AG20443 (cell line): ENCODE data around the gene TRIP13.

Experiments
- DNase-seq: peaks from one replicate; pipeline ENCODE4 v3.0.0; 2012; ENCODE audit warnings: low spot score, mixed read lengths

Gene TRIP13

DNA sequence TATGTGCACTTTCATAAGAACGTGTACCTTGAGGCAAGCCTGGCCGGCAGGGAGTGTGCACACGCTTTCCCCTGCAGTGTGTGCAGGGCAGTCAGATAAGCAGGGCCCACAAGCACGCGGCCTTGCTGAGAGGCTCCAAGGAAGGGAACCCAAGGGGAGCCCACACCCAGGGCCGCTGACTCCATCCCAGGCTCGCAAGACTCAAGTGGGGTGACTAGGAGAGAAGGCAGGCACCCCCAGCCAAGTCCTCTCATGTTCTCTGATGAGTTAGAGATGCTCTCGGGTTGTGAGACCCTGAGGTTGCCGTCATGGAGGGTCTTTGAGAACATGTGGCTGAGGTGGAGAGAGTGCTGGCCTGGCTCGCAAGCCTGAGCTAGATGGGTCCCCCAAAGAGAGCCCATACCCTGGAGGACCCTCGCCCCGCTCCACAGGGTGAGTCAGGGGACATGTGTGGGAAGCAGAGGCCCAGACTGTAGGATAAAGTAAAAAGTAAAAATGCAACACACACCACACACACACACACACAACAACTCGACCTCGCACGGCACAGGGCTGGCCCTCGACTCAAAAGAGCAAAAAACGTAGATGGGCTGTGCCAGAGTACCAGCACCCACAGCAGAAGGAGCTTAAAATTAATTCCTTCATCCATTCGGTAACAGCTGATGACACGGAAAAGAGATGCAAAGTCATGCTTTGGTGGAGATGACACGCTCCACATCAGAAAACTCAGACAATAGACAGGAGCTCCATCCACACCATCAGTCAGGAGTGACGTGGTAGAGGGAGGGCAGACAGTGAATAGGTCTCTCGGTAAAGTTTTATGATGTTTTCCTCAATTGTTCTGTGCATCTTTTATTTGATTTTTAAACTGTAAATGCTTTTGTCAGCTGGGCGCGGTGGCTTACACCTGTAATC lies 61.1 kb downstream of the TRIP13 start:
- DNase-seq = no peak

- no peak for DNase-seq
Measured at GRCh38 chr5:955886-956761, 63.4 kb downstream of the TRIP13 start.

DNA sequence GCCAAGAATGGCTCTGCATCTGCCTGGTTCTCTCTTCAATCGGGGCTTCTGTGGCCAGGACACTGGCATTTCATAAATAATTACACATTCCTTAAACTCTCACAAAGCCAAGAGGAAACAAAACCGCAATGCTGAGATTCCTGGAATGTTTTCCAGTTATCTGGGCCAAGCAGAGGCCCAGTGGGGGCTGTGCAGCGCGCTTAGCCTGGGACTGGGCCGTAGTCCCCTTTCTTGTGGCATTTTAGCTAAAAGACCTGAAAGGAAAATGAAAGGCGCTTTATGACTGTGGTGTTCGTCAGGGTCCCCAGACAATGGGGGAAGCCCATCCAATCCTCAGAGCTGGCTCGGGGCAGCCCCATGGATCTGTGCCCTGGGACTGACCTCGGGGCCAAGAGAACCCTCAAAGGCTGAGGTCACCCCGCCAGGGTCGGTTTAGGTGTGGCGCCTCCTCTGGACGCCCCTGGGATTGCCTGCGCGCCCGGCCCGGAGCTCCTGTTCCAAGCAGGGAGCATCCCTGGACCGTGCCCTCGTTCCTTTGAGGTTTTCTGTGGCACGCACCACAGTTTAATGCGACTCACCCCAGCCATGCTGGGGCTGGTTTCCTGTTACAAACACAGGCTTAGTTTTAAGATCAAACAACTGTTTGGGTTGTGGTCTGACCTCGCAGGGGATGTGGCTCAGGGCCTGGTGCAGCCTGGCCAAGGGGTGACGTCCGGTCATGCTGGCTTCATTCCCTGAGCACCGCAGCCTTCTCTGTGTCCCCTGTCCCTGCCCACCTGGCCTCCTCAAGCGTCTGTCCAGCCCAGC lies 64.5 kb downstream of the TRIP13 start:
- peak; percentile 86 for DNase-seq

DNA sequence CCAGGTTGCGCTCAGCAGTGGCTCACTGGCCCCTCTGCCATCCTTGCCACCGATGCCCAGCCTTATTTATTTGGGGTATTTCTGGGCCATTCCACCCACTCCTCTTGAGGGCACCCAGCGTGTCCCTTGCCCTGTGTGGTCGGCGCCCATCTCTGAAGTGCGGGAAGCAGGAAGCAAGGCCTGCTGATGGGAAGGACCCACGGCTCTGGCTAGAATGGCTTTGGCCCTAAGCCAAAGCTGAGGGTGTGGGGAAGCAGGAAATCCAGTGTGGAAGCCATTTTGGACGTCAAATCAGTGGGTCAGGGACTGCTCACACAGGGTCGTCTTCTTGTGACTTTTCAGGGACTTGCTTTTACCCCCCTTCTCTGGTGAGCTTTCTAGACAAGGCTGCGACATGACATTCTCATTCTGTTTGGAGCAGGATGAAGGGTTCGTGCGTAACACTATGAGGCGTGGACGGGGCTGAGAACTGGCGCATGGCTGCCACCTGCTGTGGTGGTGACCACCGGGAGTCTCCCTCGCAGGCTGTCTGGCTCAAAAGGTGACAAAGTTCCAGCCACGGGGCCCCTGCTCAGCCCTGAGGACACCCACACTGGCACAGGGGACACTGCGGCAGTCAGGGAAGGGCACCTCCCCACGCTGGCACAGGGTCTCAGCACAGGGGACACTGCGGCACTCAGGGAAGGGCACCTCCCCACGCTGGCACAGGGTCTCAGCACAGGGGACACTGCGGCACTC lies 65.2 kb downstream of the TRIP13 start:
- DNase-seq = no peak

GRCh38 chr5:958701-959571 lies 66.3 kb downstream of the TRIP13 start:
- peak; percentile 45 for DNase-seq

DNA sequence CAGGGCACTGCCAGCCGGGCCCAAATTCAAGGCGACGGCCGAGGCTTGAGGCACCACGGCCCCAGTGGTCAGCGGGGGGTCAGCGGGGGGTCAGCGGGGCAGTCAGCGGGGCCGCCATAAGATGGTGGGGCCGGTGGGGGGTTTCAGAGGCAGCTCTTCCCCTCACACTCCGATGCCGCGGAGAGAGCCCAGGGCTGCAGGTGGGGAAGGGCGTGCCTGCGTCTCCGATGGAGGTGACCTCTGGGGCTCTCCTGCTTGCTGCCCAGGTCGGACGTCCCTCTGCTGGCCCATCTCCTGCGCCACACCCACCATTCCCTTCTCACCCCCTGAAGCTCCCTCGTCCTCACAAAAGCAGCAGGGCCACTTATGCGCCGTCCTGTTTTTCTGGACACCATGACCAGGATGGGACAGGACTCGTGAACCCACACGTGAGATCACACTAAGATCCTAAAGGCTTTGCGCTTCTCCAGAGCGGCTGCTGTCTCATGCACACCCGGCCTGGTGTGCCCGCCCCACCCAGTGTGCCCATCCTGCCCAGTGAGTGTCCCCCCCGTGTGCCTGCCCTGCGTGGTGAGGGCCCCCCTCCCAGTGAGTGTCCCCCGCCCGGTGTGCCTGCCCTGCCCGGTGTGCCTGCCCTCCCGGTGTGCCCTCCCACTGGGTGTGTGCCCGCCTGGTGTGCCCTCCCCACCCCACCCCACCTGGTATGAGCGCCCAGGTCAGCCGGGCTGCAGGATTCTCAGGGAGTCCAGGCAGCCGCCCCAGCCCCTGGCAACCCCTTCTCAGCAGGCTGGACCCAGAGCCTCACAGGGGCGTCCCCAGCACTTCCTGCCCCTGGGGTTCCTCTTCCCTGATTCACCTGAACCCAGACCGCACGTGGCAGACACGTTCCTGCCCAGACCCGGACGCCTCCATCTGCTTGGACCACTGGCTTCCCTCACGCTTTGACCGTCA lies 67.2 kb downstream of the TRIP13 start:
- DNase-seq = no peak

- DNase-seq = no peak
Measured at GRCh38 chr5:960551-960950, 67.9 kb downstream of the TRIP13 start.

DNA sequence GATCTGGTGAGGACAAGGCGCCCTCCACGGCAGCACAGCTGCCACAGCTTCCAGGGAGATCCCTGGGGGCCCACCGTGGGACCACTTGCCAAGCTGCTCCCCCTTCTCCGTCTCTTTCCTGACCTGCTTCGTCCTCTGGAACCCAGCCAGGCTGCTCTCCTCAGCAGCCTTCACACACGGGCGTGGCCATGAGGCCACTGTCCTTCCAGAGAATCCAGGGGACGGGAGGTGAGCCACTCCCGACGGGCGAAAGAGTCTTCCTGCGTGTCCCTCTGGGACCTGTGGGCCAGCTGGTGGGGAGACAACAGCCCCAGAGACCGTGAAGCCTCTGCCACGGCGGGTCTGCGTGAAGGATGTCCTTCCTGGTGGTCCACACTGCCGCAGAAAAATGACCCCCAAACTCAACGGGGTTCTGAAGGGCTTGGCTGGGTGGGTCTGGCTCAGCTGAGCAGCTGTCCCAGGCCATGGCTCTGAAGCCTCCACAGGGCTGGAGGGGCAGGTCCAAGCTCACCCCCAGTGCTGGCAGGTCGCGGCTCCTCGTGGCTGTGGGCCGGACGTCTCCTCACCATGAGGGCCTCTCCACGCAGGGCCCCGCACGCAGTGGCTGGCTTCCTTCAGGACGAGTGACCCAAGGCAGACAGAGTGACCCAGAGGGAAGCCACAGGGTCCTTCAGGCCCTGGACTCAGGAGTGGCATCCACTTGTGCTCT lies 68.5 kb downstream of the TRIP13 start:
- no peak for DNase-seq

GRCh38 chr5:961711-962240 lies 69.1 kb downstream of the TRIP13 start:
- no peak for DNase-seq

GRCh38 chr5:962386-962785 lies 69.7 kb downstream of the TRIP13 start:
- DNase-seq = no peak

GRCh38 chr5:962801-963200 lies 70.1 kb downstream of the TRIP13 start:
- DNase-seq = no peak

GRCh38 chr5:963310-963672 lies 70.6 kb downstream of the TRIP13 start:
- no peak for DNase-seq

DNA sequence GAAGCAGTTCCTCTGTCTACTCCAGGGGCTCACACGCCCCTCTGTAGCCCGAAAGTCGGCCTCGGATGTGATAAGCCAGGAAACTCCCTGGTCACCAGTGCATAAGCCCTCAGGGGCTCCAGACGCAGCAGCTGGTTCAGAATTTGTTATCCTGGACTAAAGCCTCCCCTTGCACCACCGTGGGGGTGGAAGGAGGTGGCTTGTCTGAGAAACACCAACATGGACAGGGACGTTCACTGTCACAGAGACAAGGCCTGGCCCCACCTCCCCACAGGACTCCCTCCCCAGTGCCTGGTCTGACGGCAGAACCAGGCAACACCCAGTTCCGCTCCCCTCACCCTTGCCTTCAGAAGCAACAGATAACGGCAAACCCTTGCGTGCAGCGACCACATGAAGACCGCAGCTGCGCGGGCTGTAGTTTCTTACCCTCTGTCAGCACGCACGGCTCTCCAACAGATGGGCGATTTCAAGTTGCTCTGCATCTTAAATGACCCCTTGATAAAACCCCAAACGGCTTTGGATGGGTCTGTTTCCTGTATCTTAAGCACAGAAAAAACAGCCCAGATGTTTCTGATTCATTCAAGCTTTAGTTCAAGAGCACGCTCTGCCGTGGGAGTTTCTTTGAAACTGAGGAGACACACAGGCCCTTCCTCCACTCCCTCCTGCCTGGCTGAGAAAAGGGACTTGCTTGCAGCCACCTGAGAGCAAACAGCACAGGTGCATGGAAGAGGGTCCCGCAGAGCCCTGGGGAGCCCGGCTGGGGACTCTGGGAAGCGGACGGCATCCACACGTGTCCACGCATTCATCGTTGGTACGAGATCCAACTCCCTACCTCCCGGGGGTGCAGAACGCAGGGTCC lies 71.2 kb downstream of the TRIP13 start:
- DNase-seq = peak; percentile 65

DNA sequence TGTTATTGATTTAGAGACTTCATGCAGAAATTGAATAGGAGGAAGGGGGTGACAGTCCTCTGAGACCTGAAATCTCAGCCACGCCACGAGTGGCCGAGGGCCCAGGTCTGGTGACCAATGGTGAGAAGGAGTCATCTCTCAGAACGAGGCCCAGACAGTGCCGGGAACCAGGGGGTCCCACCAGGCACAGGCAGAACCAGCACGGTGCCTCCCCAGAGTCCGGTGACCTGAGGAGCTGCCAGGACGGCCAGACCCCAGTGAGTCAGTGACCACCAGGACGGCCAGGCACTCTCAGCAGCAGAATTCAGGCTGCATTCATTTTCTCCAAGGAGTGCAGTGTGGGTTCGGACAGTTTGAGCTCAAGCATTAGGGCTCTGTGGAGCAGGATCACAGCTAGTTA lies 72.1 kb downstream of the TRIP13 start:
- DNase-seq = peak; percentile 47

- DNase-seq = no peak
Measured at GRCh38 chr5:965604-966344, 73.1 kb downstream of the TRIP13 start.

DNA sequence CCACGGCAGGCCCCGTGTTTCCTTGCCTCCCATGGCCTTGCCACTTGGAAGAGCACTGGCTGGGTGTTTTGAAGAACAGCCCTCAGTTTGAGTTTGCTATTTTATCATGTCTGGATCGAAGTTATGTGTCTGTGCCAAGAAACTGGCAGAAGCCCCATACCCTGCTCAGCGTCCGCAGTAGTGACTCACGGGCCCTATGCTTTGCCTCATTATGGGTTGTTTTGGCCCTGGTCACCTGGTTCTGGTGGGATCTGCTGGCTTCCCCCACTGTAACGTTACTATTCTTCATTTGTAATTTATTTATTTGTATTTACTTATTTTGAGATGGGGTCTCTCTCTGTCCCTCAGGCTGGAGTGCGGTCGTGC lies 73.6 kb downstream of the TRIP13 start:
- DNase-seq = no peak

DNA sequence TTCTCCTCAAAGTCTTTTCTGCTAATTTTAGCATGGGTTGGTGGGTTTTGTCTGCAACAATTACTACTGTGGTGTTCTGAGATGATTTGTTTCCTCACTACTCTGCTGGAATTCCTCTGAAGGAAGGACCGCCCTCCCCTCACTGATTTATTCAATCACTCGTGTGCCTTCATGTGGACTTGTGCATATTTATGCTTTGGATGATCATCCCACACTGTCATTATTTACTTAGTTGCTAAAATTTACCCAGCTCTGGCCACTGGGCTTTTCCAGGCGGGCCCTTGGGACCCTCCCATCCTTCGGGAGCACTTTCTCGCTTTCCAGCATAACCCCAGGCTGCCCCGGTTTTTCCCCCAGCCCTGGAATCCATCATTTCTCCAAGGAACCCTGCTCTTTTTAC lies 74.3 kb downstream of the TRIP13 start:
- no peak for DNase-seq
